Measurements from ENCODE around the gene CLSTN1. TPM values are rescaled to one million over a fixed set of nuclear protein-coding genes. Genes with fewer than 3 reads are reported as not detected.

Gene CLSTN1
- total RNA-seq, 1 experiment from 2014 or later = 143 TPM

GRCh38 chr1:9776685-9777084, 47.1 kb downstream of the CLSTN1 start:
- DNase-seq (ENCODE audit: low read depth, low spot score) (no peak), ATAC-seq (no peak)
- Histone ChIP-seq H3K9me3 (ENCODE audit: control insufficient read depth, insufficient read depth, low read depth, low read length) (no peaks in the 10 kb centered on the region), H3K4me3 (ENCODE audit: low read depth in 2 of 2, low read length in 2 of 2) (no peak overlapping the region), H3K27ac (ENCODE audit: low read length) (no peak overlapping the region), H3K36me3 (ENCODE audit: control insufficient read depth, insufficient read depth, low read length) (no peaks in the 10 kb centered on the region), H3K4me1 (ENCODE audit: control insufficient read depth, insufficient read depth, low read length) (no peaks in the 10 kb centered on the region), H3K27me3 (ENCODE audit: control insufficient read depth, insufficient read depth, low read length) (no peaks in the 10 kb centered on the region)
- no TSS peak for BruUV-seq (replicated peaks)
- CTCF ChIA-PET = no interaction called here
- TF ChIP-seq REST (IDR thresholded peaks at IDR 0.05; ENCODE audit: insufficient read depth in 1 of 2, low read depth in 2 of 2, low read length in 1 of 2) (no peak), CTCF (IDR thresholded peaks at IDR 0.05) (no peak)
- POLR2A ChIA-PET = no interaction called here
- intact Hi-C loops (cut with micrococcal nuclease; ENCODE audit: unreplicated experiment) = no loop called here
- in situ Hi-C loops (cut with HindIII; ENCODE audit: low pct_unique_long_range_greater_than_20kb, low sequenced_read_pairs) = no loop called here

- Histone ChIP-seq H3K4me3 (ENCODE audit: low read depth in 2 of 2, low read length in 2 of 2) (no peak overlapping the region), H3K36me3 (ENCODE audit: control insufficient read depth, insufficient read depth, low read length) (no peaks in the 10 kb centered on the region), H3K27me3 (ENCODE audit: control insufficient read depth, insufficient read depth, low read length) (no peaks in the 10 kb centered on the region), H3K27ac (ENCODE audit: low read length) (no peak overlapping the region), H3K9me3 (ENCODE audit: control insufficient read depth, insufficient read depth, low read depth, low read length) (no peaks in the 10 kb centered on the region), H3K4me1 (ENCODE audit: control insufficient read depth, insufficient read depth, low read length) (no peaks in the 10 kb centered on the region)
- ChIA-PET CTCF (interaction anchor here (0.6 kb wide), 3 partner anchors 52 to 174 kb away, joined by 3 to 6 read pairs (median 5); no protein-coding TSS in a partner anchor), POLR2A (interaction anchor here (0.6 kb wide), 1 partner anchor 10 kb away, joined by 9 read pairs; no protein-coding TSS in a partner anchor)
- ATAC-seq (no peak), DNase-seq (ENCODE audit: low read depth, low spot score) (no peak)
- intact Hi-C loops (cut with micrococcal nuclease; ENCODE audit: unreplicated experiment) = no loop called here
- TF ChIP-seq POLR2AphosphoS5 (IDR thresholded peaks at IDR 0.05; ENCODE audit: low read depth, low read length) (no peak), TCF7L2 (IDR thresholded peaks at IDR 0.05; ENCODE audit: low read depth, low read length) (no peak), CTCF (IDR thresholded peaks at IDR 0.05) (no peak)
- in situ Hi-C loops (cut with HindIII; ENCODE audit: low pct_unique_long_range_greater_than_20kb, low sequenced_read_pairs) = no loop called here
- BruUV-seq (replicated peaks) = no TSS peak
Observed at GRCh38 chr1:9774712-9775679, 48.8 kb downstream of the CLSTN1 start.
